Brain microvascular endothelial cell (primary cell): ENCODE results near the gene DYSF.

Source experiments
- DNase-seq: peaks from one replicate; pipeline ENCODE4 v3.0.0-alpha.2; 2020
- H3K27ac ChIP-seq: fragments of 250-450 bp; sonication (Bioruptor Pico); 2 replicates; pipeline ENCODE4 v1.5.1; 2020; ENCODE audit warnings: mild to moderate bottlenecking, moderate library complexity
- H3K27me3 ChIP-seq: fragments of 250-450 bp; sonication (Bioruptor Pico); replicated peaks from 2 replicates; pipeline ENCODE4 v1.5.1; 2020; ENCODE audit warnings: mild to moderate bottlenecking
- H3K36me3 ChIP-seq: fragments of 250-450 bp; sonication (Bioruptor Pico); replicated peaks from 2 replicates; pipeline ENCODE4 v1.5.1; 2020; ENCODE audit warnings: mild to moderate bottlenecking
- H3K4me3 ChIP-seq: 2 replicates; pipeline ENCODE4 v1.5.1; 2011; ENCODE audit warnings: low read depth, mild to moderate bottlenecking, control low read depth, low read length, moderate library complexity
- CTCF ChIP-seq: IDR thresholded peaks from 2 replicates; pipeline ENCODE4 v1.5.1; 2011; ENCODE audit warnings: low read depth, mild to moderate bottlenecking, moderate library complexity, low read length, control low read depth, inconsistent platforms; ENCODE audit errors: missing control alignments
- in situ Hi-C: cut with HindIII; loops from 2 replicates; pipeline ENCODE4 v1.10.0; 2017; ENCODE audit warnings: low sequenced_read_pairs, low pct_ligation_motif_present

The DYSF gene

GRCh38 chr2:71691747-71692441 is 238.5 kb downstream of the DYSF start:
- DNase-seq = peak; percentile 7
- TF ChIP-seq CTCF = peak; percentile 50
- in situ Hi-C loops = no loop called here
- no peak overlapping the region for H3K4me3 ChIP-seq
- no peak overlapping the region for H3K27ac ChIP-seq
- H3K27me3 ChIP-seq = no peaks in the 10 kb centered on the region
- H3K36me3 ChIP-seq = no peaks in the 10 kb centered on the region

GRCh38 chr2:71692621-71693277 is 239.4 kb downstream of the DYSF start:
- no peak overlapping the region for H3K4me3 ChIP-seq
- H3K27me3 ChIP-seq = no peaks in the 10 kb centered on the region
- in situ Hi-C loops = no loop called here
- TF ChIP-seq CTCF = no peak
- no peak for DNase-seq
- no peaks in the 10 kb centered on the region for H3K36me3 ChIP-seq
- H3K27ac ChIP-seq = no peak overlapping the region

- no peak overlapping the region for H3K4me3 ChIP-seq
- in situ Hi-C loops = no loop called here
- no peaks in the 10 kb centered on the region for H3K27me3 ChIP-seq
- H3K27ac ChIP-seq = no peak overlapping the region
- no peak for DNase-seq
- H3K36me3 ChIP-seq = no peaks in the 10 kb centered on the region
- no peak for TF ChIP-seq CTCF
Measured at GRCh38 chr2:71693286-71694270, 240.2 kb downstream of the DYSF start.

GRCh38 chr2:71694501-71695234 is 241.3 kb downstream of the DYSF start:
- TF ChIP-seq CTCF = no peak
- Histone ChIP-seq H3K27me3 (no peaks in the 10 kb centered on the region), H3K4me3 (no peak overlapping the region), H3K36me3 (no peaks in the 10 kb centered on the region), H3K27ac (no peak overlapping the region)
- in situ Hi-C loops = no loop called here
- DNase-seq = no peak
